GM18951 (cell line): ENCODE results near the gene SAMD10.

Source experiments
- POLR2A ChIP-seq: IDR thresholded peaks from 4 replicates; pipeline ENCODE4 v1.6.1; 2011; ENCODE audit warnings: mild to moderate bottlenecking; ENCODE audit not compliant: insufficient read length, insufficient read depth; ENCODE audit errors: extremely low read depth
- in situ Hi-C: fragments of 300-500 bp; cut with MboI; formaldehyde crosslinking; loops from one replicate; pipeline ENCODE4 v1.12.0; 2022; ENCODE audit warnings: low sequenced_read_pairs, mixed read lengths, inconsistent platforms; ENCODE audit not compliant: unreplicated experiment

Gene SAMD10

GRCh38 chr20:64011366-64011779, 31.9 kb upstream of the SAMD10 start:
- in situ Hi-C loops, result no loop called here
- no peak for TF ChIP-seq POLR2A

GRCh38 chr20:64010711-64011237, 31.3 kb upstream of the SAMD10 start:
- in situ Hi-C loops, result no loop called here
- TF ChIP-seq POLR2A, result no peak

- in situ Hi-C loops, result no loop called here
These were observed 30.5 kb upstream of the SAMD10 start for GRCh38 chr20:64009811-64010387.

GRCh38 chr20:64006902-64007301, 27.5 kb upstream of the SAMD10 start:
- in situ Hi-C loops, result no loop called here

More at GRCh38 chr20:64009811-64010387, 30.5 kb upstream of the SAMD10 start:
- TF ChIP-seq POLR2A, result no peak

GRCh38 chr20:64006490-64006889, 27.0 kb upstream of the SAMD10 start:
- TF ChIP-seq POLR2A, result no peak
- in situ Hi-C loops, result no loop called here

More at GRCh38 chr20:64006902-64007301, 27.5 kb upstream of the SAMD10 start:
- no peak for TF ChIP-seq POLR2A

- in situ Hi-C loops, result no loop called here
- no peak for TF ChIP-seq POLR2A
These were observed 26.0 kb upstream of the SAMD10 start for GRCh38 chr20:64005394-64005793.

GRCh38 chr20:64003960-64004725, 24.7 kb upstream of the SAMD10 start:
- no peak for TF ChIP-seq POLR2A
- in situ Hi-C loops, result no loop called here

GRCh38 chr20:64001607-64002011, 22.2 kb upstream of the SAMD10 start:
- in situ Hi-C loops, result no loop called here
- no peak for TF ChIP-seq POLR2A

GRCh38 chr20:64000906-64001305, 21.5 kb upstream of the SAMD10 start:
- in situ Hi-C loops, result no loop called here
- no peak for TF ChIP-seq POLR2A

GRCh38 chr20:63982937-63983336, 3.5 kb upstream of the SAMD10 start:
- in situ Hi-C loops, result no loop called here
- no peak for TF ChIP-seq POLR2A

GRCh38 chr20:63980806-63981728, 1.6 kb upstream of the SAMD10 start, which contains the start of gene PRPF6:
Gene PRPF6 (plus strand): TSS chr20:63981132. CDS start chr20:63981246, 114 bp downstream.
- in situ Hi-C loops, result no loop called here
- TF ChIP-seq POLR2A, result peak; percentile 75

GRCh38 chr20:63980317-63980805, 919 bp upstream of the SAMD10 start:
- in situ Hi-C loops, result no loop called here
- TF ChIP-seq POLR2A, result no peak

- in situ Hi-C loops, result no loop called here
- no peak for TF ChIP-seq POLR2A
These were observed 249 bp downstream of the SAMD10 start for GRCh38 chr20:63979229-63979556.
